Lung microvascular endothelial cell (primary cell): ENCODE measurements around the gene CRACDL. TPM values are rescaled to one million over a fixed set of nuclear protein-coding genes. Genes with fewer than 3 reads are reported as not detected.

Experiments
- DNase-seq, 2 donors: peaks; one replicate each; pipeline versions ENCODE4 v3.0.0 to v3.0.0-alpha.2; 2010; ENCODE audit warnings: low read depth in 2 of 2
- total RNA-seq: library from RNA; depleted of rRNA; stranded (reverse); fragments of >200 nt; gene quantifications from 2 replicates; pipeline ENCODE4 v1.2.1, GENCODE V29; 2014

Gene CRACDL
- total RNA-seq: 0.60 and 2.2 TPM in 2 replicates

GRCh38 chr2:98935777-98936352, at the start of gene CRACDL:
Gene CRACDL (minus strand): TSS chr2:98936225. CDS start chr2:98846800, 89,425 bp downstream.
- DNase-seq: peak; percentile 55 to 65

GRCh38 chr2:98975611-98976010, 39.6 kb upstream of the CRACDL start:
- DNase-seq: no peak

GRCh38 chr2:98972582-98973167, 36.6 kb upstream of the CRACDL start:
- DNase-seq: no peak

- DNase-seq: no peak
These were observed 23.9 kb upstream of the CRACDL start for GRCh38 chr2:98959810-98960507.

GRCh38 chr2:98952966-98953365, 16.9 kb upstream of the CRACDL start:
- DNase-seq: no peak

- DNase-seq: no peak
These were observed 13.1 kb upstream of the CRACDL start for GRCh38 chr2:98948956-98949739.

GRCh38 chr2:98947554-98947953, 11.5 kb upstream of the CRACDL start:
- no peak for DNase-seq

- no peak for DNase-seq
These were observed 10.8 kb upstream of the CRACDL start for GRCh38 chr2:98946855-98947254.

- DNase-seq: no peak
These were observed 8.8 kb upstream of the CRACDL start for GRCh38 chr2:98944775-98945174.

GRCh38 chr2:98940102-98940501, 4.1 kb upstream of the CRACDL start:
- no peak for DNase-seq

- no peak for DNase-seq
These were observed 1.9 kb upstream of the CRACDL start for GRCh38 chr2:98937906-98938305.

GRCh38 chr2:98936353-98937351, 627 bp upstream of the CRACDL start:
- peak; percentile 38 to 68 for DNase-seq

- peak; percentile 44 to 49 for DNase-seq
These were observed 784 bp downstream of the CRACDL start for GRCh38 chr2:98935111-98935770.

- no peak for DNase-seq
These were observed 3.2 kb downstream of the CRACDL start for GRCh38 chr2:98932778-98933343.

- no peak for DNase-seq
These were observed 3.9 kb downstream of the CRACDL start for GRCh38 chr2:98932164-98932563.

GRCh38 chr2:98931596-98931995, 4.4 kb downstream of the CRACDL start:
- DNase-seq: no peak

- DNase-seq: no peak
These were observed 6.1 kb downstream of the CRACDL start for GRCh38 chr2:98929920-98930319.

- no peak for DNase-seq
These were observed 7.8 kb downstream of the CRACDL start for GRCh38 chr2:98928242-98928641.

- no peak for DNase-seq
These were observed 9.0 kb downstream of the CRACDL start for GRCh38 chr2:98927027-98927426.

GRCh38 chr2:98926601-98927000, 9.4 kb downstream of the CRACDL start:
- peak in 1 of 2 donors; percentile 82 for DNase-seq
